Activated T-cell treated with anti-CD3 and anti-CD28 coated beads for 48 hours (primary cell): ENCODE measurements around the gene HSPA13.
A peak's percentile ranks its signal among the peaks of the same experiment; 100 is the strongest.
"Not testable (repeated sequence)": the region's sequence is repeated elsewhere in the genome, so short reads cannot be mapped to it uniquely, and the experiment has no call there.

Experiments used
- DNase-seq: peaks from one replicate; pipeline ENCODE4 v3.0.0-alpha.2; 2020; ENCODE audit warnings: low read depth

The HSPA13 gene

GRCh38 chr21:14382835-14383595, at the start of gene HSPA13:
HSPA13 (minus strand) TSS chr21:14383146; CDS start chr21:14383119, 27 bp downstream.
- peak; percentile 95 for DNase-seq

DNA sequence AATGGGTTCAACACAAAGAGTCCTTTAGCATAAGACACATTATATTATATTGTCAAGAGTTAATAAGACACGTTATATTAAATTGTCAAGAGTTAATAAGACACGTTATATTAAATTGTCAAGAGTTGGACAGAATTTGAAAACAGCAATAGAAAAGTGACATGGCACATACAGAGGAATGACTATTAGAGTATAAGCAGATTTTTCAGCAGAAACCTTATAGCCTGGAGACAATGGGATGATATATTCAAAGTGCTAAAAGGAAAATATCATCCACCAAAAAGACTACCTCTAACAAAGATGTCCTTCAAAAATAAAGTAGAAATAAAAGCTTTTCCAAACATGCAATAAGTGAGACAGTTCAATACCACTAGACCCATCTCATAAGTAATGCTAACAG, 36.0 kb upstream of the HSPA13 start:
- no peak for DNase-seq

- no peak for DNase-seq
These were observed 32.1 kb upstream of the HSPA13 start for GRCh38 chr21:14414932-14415508.

- DNase-seq = no peak
These were observed 23.0 kb upstream of the HSPA13 start for GRCh38 chr21:14405962-14406361.

- no peak for DNase-seq
These were observed 22.3 kb upstream of the HSPA13 start for GRCh38 chr21:14405225-14405624.

DNA sequence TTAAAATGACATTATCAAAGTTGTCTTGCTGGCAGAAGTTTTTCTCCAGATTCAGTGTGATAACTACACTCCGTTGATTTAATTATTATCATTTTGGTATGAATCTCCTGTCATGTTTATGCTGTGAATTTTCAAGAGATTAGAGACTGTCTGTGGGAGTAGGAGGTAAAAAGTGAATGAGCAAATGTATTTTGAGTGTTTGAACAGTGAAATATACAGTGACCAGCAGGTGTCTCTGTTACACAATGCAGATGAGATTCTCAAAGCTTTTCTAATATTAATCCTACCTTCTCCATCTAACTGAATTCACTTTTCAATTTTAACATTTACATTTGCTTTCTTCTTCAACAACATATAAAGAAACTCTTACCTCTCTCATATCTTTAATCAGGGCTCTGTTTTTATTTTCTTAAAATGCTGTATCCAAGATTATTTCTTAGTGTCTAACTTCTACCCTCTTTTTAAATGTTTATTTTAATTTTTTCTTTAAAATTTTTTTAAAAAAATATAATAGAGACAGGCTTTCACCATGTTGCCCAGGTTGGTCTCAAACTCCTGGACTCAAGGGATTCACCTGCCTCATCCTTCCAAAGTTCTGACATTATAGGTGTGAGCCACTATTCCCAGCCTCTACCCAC, 20.9 kb upstream of the HSPA13 start:
- DNase-seq = no peak

GRCh38 chr21:14401217-14401616, 18.3 kb upstream of the HSPA13 start:
- DNase-seq = no peak

- DNase-seq = no peak
These were observed 5.3 kb upstream of the HSPA13 start for GRCh38 chr21:14388282-14388681.

DNA sequence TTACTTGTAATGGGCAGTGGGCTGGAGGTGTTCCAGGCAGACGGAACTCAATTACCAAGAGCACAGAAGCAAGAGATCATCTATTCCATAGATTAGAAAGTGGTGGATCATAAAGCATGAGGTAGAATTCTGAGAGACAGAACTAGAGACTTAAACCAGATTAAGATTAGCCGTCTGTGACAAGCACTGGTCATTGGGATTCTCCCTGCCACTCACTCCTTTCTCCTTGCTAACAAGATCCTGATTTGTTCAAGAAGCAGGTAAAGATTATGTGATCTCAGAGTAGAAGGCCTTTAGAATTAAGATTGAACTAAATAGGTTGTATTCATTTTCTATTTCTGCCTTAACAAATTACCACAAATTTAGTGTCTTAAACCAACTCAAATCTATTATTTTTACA, 1.5 kb upstream of the HSPA13 start:
- no peak for DNase-seq

GRCh38 chr21:14383596-14384180, 742 bp upstream of the HSPA13 start:
- DNase-seq = no peak

DNA sequence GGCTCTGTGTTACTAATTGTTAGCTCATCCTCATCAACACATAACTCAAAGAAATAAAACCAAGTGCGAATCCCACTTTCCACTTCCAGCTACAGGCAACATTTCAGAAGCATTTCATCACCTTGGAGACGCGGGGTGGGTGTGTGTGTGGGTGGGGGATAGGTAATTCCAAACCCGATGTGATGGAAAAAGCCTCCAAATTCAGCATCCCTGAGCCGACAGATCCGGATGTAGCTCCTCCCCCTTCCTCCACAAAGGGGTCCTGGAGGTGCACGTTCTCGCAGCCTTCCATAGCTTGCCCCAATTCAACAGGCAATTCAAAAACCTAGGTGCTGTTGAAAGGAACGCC, 486 bp downstream of the HSPA13 start:
- DNase-seq = peak; percentile 29

GRCh38 chr21:14376854-14377253, 6.1 kb downstream of the HSPA13 start:
- no peak for DNase-seq

DNA sequence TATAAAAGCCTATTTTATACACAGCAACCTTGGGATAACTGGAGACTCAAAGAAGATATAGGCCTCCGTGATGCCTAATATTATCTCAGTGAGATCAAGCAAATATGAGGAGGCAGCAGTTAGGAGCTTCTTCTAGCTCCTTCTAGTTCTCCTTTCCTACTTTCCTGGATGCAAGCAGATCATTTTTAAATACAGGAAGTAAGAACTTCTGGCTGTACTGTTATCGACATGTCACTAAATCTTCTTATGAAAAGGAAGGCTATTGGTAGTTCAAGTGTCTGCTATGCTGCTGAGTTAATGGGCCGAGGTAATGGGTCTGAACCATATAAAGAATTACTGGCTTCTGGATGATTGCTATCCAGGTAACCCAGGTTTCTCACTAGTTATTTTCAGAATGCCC, 15.9 kb downstream of the HSPA13 start:
- no peak for DNase-seq

DNA sequence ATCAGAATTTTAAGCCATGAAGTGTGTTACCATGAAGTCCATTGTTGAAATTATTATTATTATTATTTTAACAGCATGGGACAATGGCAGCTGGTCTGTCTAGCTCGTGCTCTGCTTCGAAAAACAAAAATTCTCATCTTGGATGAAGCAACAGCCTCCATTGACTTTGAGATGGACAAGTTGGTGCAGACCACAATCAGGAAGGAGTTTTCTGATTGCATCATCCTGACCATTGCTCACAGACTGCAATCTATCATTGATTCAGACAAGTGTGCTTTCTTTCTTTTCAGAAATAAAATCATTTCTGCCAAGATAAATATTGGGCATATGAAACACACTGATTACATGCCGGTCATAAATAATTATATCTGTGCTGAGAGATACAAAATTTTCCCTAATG, 21.0 kb downstream of the HSPA13 start:
- no peak for DNase-seq

GRCh38 chr21:14358775-14359174, 24.2 kb downstream of the HSPA13 start:
- no peak for DNase-seq

DNA sequence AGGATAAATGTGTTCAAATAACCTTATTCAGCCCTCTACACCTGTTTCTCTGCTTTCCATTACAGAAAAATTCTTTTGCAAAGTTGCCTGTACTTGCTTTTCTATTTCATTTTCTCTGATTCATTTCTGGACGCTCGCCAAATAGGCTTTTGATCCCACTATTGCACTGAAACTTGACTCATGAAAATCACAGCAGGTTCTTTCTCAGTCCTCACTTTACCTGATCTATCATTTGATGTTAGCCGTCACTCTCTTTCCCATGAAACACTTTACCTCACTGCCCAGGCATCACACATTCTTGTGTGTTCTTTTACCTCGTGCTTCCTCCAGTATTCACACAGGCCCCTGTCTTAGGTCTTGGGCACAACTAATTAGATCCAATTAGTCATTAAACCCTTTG, 26.2 kb downstream of the HSPA13 start:
- DNase-seq = no peak

DNA sequence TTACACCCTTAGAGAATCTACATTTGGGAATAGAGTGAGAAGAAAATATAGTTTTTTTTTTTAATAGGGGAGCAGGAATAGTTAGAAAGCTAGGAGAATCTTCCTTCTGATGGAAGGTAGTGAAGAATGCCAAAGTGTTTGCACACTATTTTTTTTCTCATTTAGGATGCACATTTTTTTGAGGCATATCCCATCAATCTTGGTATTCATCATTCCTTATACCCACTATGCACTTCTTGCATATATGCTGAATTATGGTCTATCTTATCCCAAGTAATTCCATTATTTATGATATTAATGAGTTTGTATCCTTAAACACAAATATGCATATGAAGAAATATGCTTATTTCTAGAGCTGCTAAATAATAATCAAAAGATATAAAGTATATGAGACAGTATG, 28.4 kb downstream of the HSPA13 start:
- DNase-seq = no peak

- no peak for DNase-seq
These were observed 29.2 kb downstream of the HSPA13 start for GRCh38 chr21:14353726-14354125.

DNA sequence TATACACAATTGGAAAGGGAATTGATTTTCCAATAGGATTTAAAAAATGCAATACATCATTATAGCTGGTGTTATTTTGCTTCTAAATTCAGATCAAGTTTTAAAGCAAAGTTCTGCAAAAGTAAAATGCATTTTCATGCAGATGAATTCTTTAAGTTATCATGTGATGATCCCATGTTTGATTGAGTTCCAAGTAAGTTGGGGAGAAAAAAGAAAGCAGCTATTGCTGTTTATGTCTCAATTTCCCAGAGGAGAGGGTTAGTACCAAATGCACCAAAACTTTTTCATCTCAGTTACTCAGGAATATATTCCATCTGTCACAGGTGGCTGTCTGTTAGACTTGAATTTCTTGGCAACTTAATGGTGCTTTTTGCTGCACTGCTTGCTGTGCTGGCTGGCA, 29.7 kb downstream of the HSPA13 start:
- DNase-seq = no peak

DNA sequence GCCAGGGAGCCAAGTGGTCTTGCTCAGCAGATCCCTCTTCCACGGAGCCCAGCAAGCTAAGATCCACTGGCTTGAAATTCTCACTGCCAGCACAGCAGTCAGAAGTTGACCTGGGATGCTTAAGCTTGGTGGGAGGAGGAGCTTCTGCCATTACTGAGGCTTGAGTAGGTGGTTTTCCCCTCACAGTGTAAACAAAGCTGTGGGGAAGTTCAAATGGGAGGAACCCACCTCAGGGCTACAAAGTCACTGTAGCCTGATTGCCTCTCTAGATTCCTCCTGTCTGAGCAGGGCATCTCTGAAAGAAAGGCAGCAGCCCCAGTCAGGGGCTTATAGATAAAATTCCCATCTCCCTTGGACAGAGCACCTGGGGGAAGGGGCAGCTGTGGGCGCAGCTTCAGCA, 55.6 kb downstream of the HSPA13 start:
- DNase-seq = not testable (repeated sequence)

GRCh38 chr21:14325595-14325994, 57.4 kb downstream of the HSPA13 start:
- DNase-seq = no peak
